SK-N-MC (cell line): ENCODE measurements around the gene COIL.

Experiments
- EZH2 ChIP-seq: fragments of 200-600 bp; sonication (generic); IDR thresholded peaks from one replicate; pipeline ENCODE4 v1.6.1; 2017; ENCODE audit warnings: antibody characterized with exemption
- POLR2AphosphoS5 ChIP-seq: IDR thresholded peaks from 2 replicates; pipeline ENCODE4 v1.6.1; 2012; ENCODE audit warnings: mild to moderate bottlenecking, low read depth, low read length, borderline replicate concordance

- no peak for TF ChIP-seq EZH2
- no peak for TF ChIP-seq POLR2AphosphoS5
Measured at GRCh38 chr17:56949595-56949994, 11.3 kb downstream of the COIL start.
